Measurements from ENCODE around the gene STK11IP.

The STK11IP gene

DNA sequence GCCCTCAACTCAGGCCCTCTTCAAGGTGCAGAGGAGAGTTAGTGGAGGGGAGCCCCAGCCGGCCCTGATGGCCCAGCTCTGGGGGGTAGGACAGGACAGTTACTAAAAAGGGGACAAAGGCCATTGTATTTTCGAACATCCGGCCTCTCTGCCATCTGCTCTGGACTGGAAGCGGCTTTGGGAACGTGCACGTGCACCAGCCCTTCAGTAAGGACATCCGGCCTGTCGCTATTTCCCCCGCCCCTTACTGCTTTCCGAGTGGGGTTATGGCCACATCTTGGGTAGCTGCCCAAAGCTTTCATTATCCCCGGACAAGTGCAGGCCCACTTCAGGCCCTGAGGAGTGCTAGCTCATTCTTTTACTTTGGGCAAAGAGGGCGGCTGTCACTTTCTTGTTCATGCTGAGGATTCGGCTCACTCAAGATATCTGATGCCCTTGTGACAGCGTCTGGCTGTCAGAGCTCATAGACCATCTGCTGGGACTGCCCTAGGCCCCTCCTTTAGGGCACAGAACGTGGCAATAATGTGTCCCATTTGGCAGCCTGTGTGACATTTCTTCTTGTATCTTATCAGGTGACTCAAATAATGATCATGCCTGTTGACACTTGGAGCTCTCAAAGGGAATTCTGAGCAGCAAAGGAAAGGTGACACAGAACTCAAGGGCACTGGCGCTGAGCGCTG, 47.3 kb downstream of the STK11IP start:
- H3K27ac ChIP-seq (ENCODE audit: low read depth, low read length) = no peak overlapping the region
- H3K9ac ChIP-seq (ENCODE audit: low read length) = no peak overlapping the region
- H3K79me2 ChIP-seq (ENCODE audit: control insufficient read depth, insufficient read depth, low read length) = no peaks in the 10 kb centered on the region

DNA sequence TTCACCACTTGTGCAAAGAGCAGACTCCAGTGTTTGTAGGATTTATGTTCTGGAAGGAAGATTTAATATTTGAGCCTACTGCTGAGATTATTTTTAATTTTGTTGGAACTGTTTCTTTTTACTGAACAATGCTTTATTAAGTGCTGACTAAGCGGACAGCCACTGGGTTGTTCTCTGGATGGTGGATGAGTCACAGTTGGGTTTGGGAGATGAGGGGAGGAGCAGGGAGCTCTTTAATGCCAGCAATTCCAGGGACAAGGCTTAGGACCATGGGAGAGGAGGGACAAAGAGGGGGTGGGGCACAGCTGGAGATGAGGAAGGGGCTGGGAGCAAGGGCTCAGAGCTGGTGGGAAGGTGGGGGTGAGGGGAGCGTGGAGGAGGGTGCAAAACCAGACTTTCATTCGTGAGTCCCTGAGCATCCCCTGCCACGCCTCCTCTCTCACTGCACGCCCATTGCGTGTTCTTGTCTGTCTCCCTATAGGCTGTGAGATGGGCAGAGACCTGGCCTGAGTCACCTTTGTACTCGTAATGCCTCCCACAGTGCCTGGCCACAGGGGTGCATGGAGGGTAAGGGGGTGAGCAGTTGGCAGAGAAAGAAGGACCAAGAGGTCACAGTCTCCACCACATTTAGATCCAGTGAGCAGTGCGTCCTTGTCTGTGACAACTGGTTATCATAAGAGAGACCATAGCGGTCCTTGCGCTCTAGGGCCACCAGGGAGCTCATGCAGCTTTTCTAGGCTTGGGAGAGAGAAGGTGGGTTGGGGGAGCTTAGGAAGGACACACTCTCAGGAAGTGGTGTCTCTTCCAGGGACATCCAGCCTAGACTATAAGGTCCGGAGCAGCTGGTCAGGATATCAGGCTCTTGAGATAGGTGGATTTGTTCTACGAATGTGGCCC, 48.2 kb downstream of the STK11IP start:
- no peaks in the 10 kb centered on the region for H3K27me3 ChIP-seq (ENCODE audit: insufficient read depth, low read length, poor library complexity)
- H3K9ac ChIP-seq (ENCODE audit: low read length) = no peak overlapping the region
- no peak overlapping the region for H4K5ac ChIP-seq (ENCODE audit: low read length)
- no peak overlapping the region for H4K8ac ChIP-seq (ENCODE audit: low read depth, low read length)
- no peaks in the 10 kb centered on the region for H3K36me3 ChIP-seq (ENCODE audit: control insufficient read depth, insufficient read depth, low read length)
- peak overlapping the region; percentile 49 for H3K56ac ChIP-seq (ENCODE audit: low read length)
- no peak overlapping the region for H3K4ac ChIP-seq (ENCODE audit: low read depth, low read length)
- no CpG with 5 or more reads among the region's 12 CpGs for WGBS (ENCODE audit: extremely low coverage, insufficient coverage, low lambda C conversion rate)
- no peak overlapping the region for H3K18ac ChIP-seq (ENCODE audit: low read length)
- H3K4me1 ChIP-seq (ENCODE audit: control insufficient read depth, low read depth, low read length) = peaks cover 7% of the 10 kb centered on the region
- peak; percentile 85 for DNase-seq
- no peak overlapping the region for H3K4me3 ChIP-seq (ENCODE audit: low read length)
- H3K79me1 ChIP-seq (ENCODE audit: low read length) = no peaks in the 10 kb centered on the region
- H2AK5ac ChIP-seq (ENCODE audit: low read length) = peak overlapping the region; percentile 63
- no peak overlapping the region for H3K27ac ChIP-seq (ENCODE audit: low read depth, low read length)
- no peak overlapping the region for H2BK15ac ChIP-seq (replicated peaks; ENCODE audit: low read depth)
- peak overlapping the region; percentile 76 for H3K23ac ChIP-seq (ENCODE audit: low read length)
- no peak overlapping the region for H2BK120ac ChIP-seq (ENCODE audit: low read depth, low read length)
- no peak overlapping the region for H3K4me2 ChIP-seq (ENCODE audit: low read length)
- H2BK5ac ChIP-seq (ENCODE audit: low read length) = no peak overlapping the region
- no peaks in the 10 kb centered on the region for H3K79me2 ChIP-seq (ENCODE audit: control insufficient read depth, insufficient read depth, low read length)

More for the DNA sequence above, 47.3 kb downstream of the STK11IP start:
- Histone ChIP-seq H3K4me2 (ENCODE audit: low read length) (no peak overlapping the region), H4K8ac (ENCODE audit: low read depth, low read length) (no peak overlapping the region), H3K36me3 (ENCODE audit: control insufficient read depth, insufficient read depth, low read length) (no peaks in the 10 kb centered on the region), H3K4me1 (ENCODE audit: control insufficient read depth, low read depth, low read length) (peaks cover 7% of the 10 kb centered on the region), H2AK5ac (ENCODE audit: low read length) (no peak overlapping the region), H2BK15ac (replicated peaks; ENCODE audit: low read depth) (no peak overlapping the region), H4K5ac (ENCODE audit: low read length) (no peak overlapping the region), H3K56ac (ENCODE audit: low read length) (peak overlapping the region; percentile 42), H3K4me3 (ENCODE audit: low read length) (no peak overlapping the region), H3K79me1 (ENCODE audit: low read length) (no peaks in the 10 kb centered on the region), H3K18ac (ENCODE audit: low read length) (no peak overlapping the region), H3K23ac (ENCODE audit: low read length) (no peak overlapping the region), H3K4ac (ENCODE audit: low read depth, low read length) (no peak overlapping the region), H2BK5ac (ENCODE audit: low read length) (no peak overlapping the region), H3K27me3 (ENCODE audit: insufficient read depth, low read length, poor library complexity) (no peaks in the 10 kb centered on the region), H2BK120ac (ENCODE audit: low read depth, low read length) (no peak overlapping the region)
- no CpG with 5 or more reads among the region's 17 CpGs for WGBS (ENCODE audit: extremely low coverage, insufficient coverage, low lambda C conversion rate)
- DNase-seq = peak; percentile 61

- H3K4me3 ChIP-seq (ENCODE audit: low read length) = no peak overlapping the region
- no peak overlapping the region for H4K5ac ChIP-seq (ENCODE audit: low read length)
- H3K36me3 ChIP-seq (ENCODE audit: control insufficient read depth, insufficient read depth, low read length) = no peaks in the 10 kb centered on the region
- no peak overlapping the region for H2BK15ac ChIP-seq (replicated peaks; ENCODE audit: low read depth)
- H3K56ac ChIP-seq (ENCODE audit: low read length) = no peak overlapping the region
- no peak overlapping the region for H4K8ac ChIP-seq (ENCODE audit: low read depth, low read length)
- DNase-seq = no peak
- peaks cover 7% of the 10 kb centered on the region for H3K4me1 ChIP-seq (ENCODE audit: control insufficient read depth, low read depth, low read length)
- no peaks in the 10 kb centered on the region for H3K79me2 ChIP-seq (ENCODE audit: control insufficient read depth, insufficient read depth, low read length)
- H3K18ac ChIP-seq (ENCODE audit: low read length) = no peak overlapping the region
- no peaks in the 10 kb centered on the region for H3K79me1 ChIP-seq (ENCODE audit: low read length)
- no peak overlapping the region for H2BK5ac ChIP-seq (ENCODE audit: low read length)
- no peak overlapping the region for H2BK120ac ChIP-seq (ENCODE audit: low read depth, low read length)
- no peaks in the 10 kb centered on the region for H3K27me3 ChIP-seq (ENCODE audit: insufficient read depth, low read length, poor library complexity)
- H3K4ac ChIP-seq (ENCODE audit: low read depth, low read length) = no peak overlapping the region
- H2AK5ac ChIP-seq (ENCODE audit: low read length) = no peak overlapping the region
- no CpG with 5 or more reads among the region's 2 CpGs for WGBS (ENCODE audit: extremely low coverage, insufficient coverage, low lambda C conversion rate)
- H3K23ac ChIP-seq (ENCODE audit: low read length) = no peak overlapping the region
- H3K9ac ChIP-seq (ENCODE audit: low read length) = no peak overlapping the region
- no peak overlapping the region for H3K27ac ChIP-seq (ENCODE audit: low read depth, low read length)
- H3K4me2 ChIP-seq (ENCODE audit: low read length) = no peak overlapping the region
Observed at GRCh38 chr2:219648176-219648575, 50.5 kb downstream of the STK11IP start.

GRCh38 chr2:219648963-219649362, 51.3 kb downstream of the STK11IP start:
- Histone ChIP-seq H2BK5ac (ENCODE audit: low read length) (no peak overlapping the region), H3K27me3 (ENCODE audit: insufficient read depth, low read length, poor library complexity) (no peaks in the 10 kb centered on the region), H3K79me1 (ENCODE audit: low read length) (no peaks in the 10 kb centered on the region), H4K8ac (ENCODE audit: low read depth, low read length) (no peak overlapping the region), H3K79me2 (ENCODE audit: control insufficient read depth, insufficient read depth, low read length) (no peaks in the 10 kb centered on the region), H2BK120ac (ENCODE audit: low read depth, low read length) (no peak overlapping the region), H3K4me3 (ENCODE audit: low read length) (no peak overlapping the region), H3K18ac (ENCODE audit: low read length) (no peak overlapping the region), H3K36me3 (ENCODE audit: control insufficient read depth, insufficient read depth, low read length) (no peaks in the 10 kb centered on the region), H3K27ac (ENCODE audit: low read depth, low read length) (no peak overlapping the region), H3K4ac (ENCODE audit: low read depth, low read length) (no peak overlapping the region), H4K5ac (ENCODE audit: low read length) (no peak overlapping the region), H2BK15ac (replicated peaks; ENCODE audit: low read depth) (no peak overlapping the region), H3K4me2 (ENCODE audit: low read length) (no peak overlapping the region), H2AK5ac (ENCODE audit: low read length) (no peak overlapping the region), H3K56ac (ENCODE audit: low read length) (no peak overlapping the region), H3K4me1 (ENCODE audit: control insufficient read depth, low read depth, low read length) (peaks cover 7% of the 10 kb centered on the region), H3K23ac (ENCODE audit: low read length) (no peak overlapping the region), H3K9ac (ENCODE audit: low read length) (no peak overlapping the region)
- no peak for DNase-seq
- no CpG with 5 or more reads among the region's 4 CpGs for WGBS (ENCODE audit: extremely low coverage, insufficient coverage, low lambda C conversion rate)

GRCh38 chr2:219650426-219651248, 53.0 kb downstream of the STK11IP start:
- no CpG with 5 or more reads among the region's 8 CpGs for WGBS (ENCODE audit: extremely low coverage, insufficient coverage, low lambda C conversion rate)
- Histone ChIP-seq H3K79me1 (ENCODE audit: low read length) (no peaks in the 10 kb centered on the region), H2BK120ac (ENCODE audit: low read depth, low read length) (no peak overlapping the region), H3K18ac (ENCODE audit: low read length) (no peak overlapping the region), H3K4me2 (ENCODE audit: low read length) (no peak overlapping the region), H3K4me3 (ENCODE audit: low read length) (no peak overlapping the region), H3K23ac (ENCODE audit: low read length) (no peak overlapping the region), H3K9ac (ENCODE audit: low read length) (no peak overlapping the region), H2AK5ac (ENCODE audit: low read length) (no peak overlapping the region), H2BK5ac (ENCODE audit: low read length) (no peak overlapping the region), H3K27ac (ENCODE audit: low read depth, low read length) (no peak overlapping the region), H3K4me1 (ENCODE audit: control insufficient read depth, low read depth, low read length) (peaks cover 4% of the 10 kb centered on the region), H3K79me2 (ENCODE audit: control insufficient read depth, insufficient read depth, low read length) (no peaks in the 10 kb centered on the region), H3K36me3 (ENCODE audit: control insufficient read depth, insufficient read depth, low read length) (no peaks in the 10 kb centered on the region), H2BK15ac (replicated peaks; ENCODE audit: low read depth) (no peak overlapping the region), H3K27me3 (ENCODE audit: insufficient read depth, low read length, poor library complexity) (no peaks in the 10 kb centered on the region), H4K8ac (ENCODE audit: low read depth, low read length) (no peak overlapping the region), H4K5ac (ENCODE audit: low read length) (no peak overlapping the region), H3K4ac (ENCODE audit: low read depth, low read length) (no peak overlapping the region), H3K56ac (ENCODE audit: low read length) (no peak overlapping the region)
- DNase-seq = no peak
